Mesodermal cell (in vitro differentiated cells): Measurements from ENCODE around the gene HOMER3.
"Not testable (repeated sequence)": the region's sequence is repeated elsewhere in the genome, so short reads cannot be mapped to it uniquely, and the experiment has no call there.

ENCODE experiments used
- H3K27ac ChIP-seq: 2 replicates; pipeline ENCODE4 v1.7.0; 2013; ENCODE audit warnings: mild to moderate bottlenecking, low read depth, low read length, moderate library complexity; ENCODE audit not compliant: severe bottlenecking
- H3K36me3 ChIP-seq: 2 replicates; pipeline ENCODE4 v1.7.1; 2013; ENCODE audit warnings: mild to moderate bottlenecking, low read length, moderate library complexity; ENCODE audit not compliant: control insufficient read depth, insufficient read depth
- H3K4me1 ChIP-seq: one replicate; pipeline ENCODE4 v1.7.1; 2013; ENCODE audit warnings: mild to moderate bottlenecking, low read length; ENCODE audit not compliant: insufficient read depth, control insufficient read depth, poor library complexity, severe bottlenecking
- H3K4me3 ChIP-seq: 2 replicates; pipeline ENCODE4 v1.7.0; 2013; ENCODE audit warnings: low read length, control low read depth, mild to moderate bottlenecking; ENCODE audit not compliant: insufficient read depth, poor library complexity, severe bottlenecking; ENCODE audit errors: extremely low read depth
- H3K9me3 ChIP-seq: 2 replicates; pipeline ENCODE4 v1.7.1; 2013; ENCODE audit warnings: mild to moderate bottlenecking, low read length, moderate library complexity; ENCODE audit not compliant: control insufficient read depth
- WGBS, 2 experiments: methylation state at CpG; one replicate each; pipeline ENCODE4 v1.1.5; 2013; ENCODE audit warnings: missing lambda C conversion rate in 2 of 2; ENCODE audit not compliant: insufficient coverage in 2 of 2; 5-methylcytosine and 5-hydroxymethylcytosine counted together

The HOMER3 gene

GRCh38 chr19:18910010-18910409, 31.0 kb downstream of the HOMER3 start:
- Histone ChIP-seq H3K27ac (no peak overlapping the region), H3K4me1 (no peaks in the 10 kb centered on the region), H3K4me3 (no peak overlapping the region), H3K36me3 (peaks cover 65% of the 10 kb centered on the region), H3K9me3 (no peaks in the 10 kb centered on the region)
- WGBS, 2 experiments: 94 to 100% methylated on average over 5 of the region's 10 CpGs

GRCh38 chr19:18908917-18909619, 31.9 kb downstream of the HOMER3 start:
- Histone ChIP-seq H3K27ac (no peak overlapping the region), H3K9me3 (no peaks in the 10 kb centered on the region), H3K36me3 (peaks cover 63% of the 10 kb centered on the region), H3K4me1 (no peaks in the 10 kb centered on the region), H3K4me3 (no peak overlapping the region)
- 91 to 95% methylated on average over 13 to 16 of the region's 17 CpGs for WGBS, 2 experiments

- H3K27ac ChIP-seq: no peak overlapping the region
- peaks cover 53% of the 10 kb centered on the region for H3K36me3 ChIP-seq
- H3K4me1 ChIP-seq: no peaks in the 10 kb centered on the region
- WGBS, 2 experiments: 96 to 97% methylated on average over 32 to 34 of the region's 36 CpGs
- no peak overlapping the region for H3K4me3 ChIP-seq
- no peaks in the 10 kb centered on the region for H3K9me3 ChIP-seq
Observed at GRCh38 chr19:18906605-18907519, 34.2 kb downstream of the HOMER3 start.

DNA sequence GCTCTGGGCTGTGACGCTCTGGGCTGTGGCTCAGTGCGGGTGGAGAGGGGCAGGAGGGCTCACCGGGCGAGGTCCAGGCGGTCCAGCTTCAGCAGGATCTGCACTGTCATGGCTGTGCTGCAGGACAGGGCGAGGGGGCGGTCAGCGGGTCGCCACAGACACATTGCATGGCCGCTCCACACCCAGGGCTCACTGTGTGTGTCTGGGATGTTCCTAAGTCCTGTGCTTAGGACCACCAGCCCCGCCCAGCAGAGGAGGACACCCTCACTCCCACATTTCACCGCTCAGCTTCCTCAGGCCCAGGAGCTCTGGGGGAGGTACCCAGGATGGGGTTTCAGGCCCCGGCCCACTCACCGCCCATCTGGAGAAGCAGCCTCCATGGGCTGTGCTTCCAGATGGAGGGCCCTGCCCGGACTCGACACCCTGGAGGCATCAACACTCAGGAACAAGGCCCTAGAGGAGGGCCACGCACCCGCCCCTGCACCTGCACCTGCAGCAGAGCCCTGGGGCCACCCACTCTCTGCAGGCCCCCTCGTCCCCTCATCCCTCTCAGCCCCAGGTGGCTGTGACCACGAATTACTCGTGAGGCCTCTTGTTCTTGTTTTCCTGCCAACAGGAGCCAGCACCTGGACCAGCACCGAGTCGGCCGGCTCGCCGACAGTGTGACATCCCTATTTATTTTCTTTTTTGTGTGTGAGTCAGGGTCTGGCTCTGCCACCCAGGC, 35.3 kb downstream of the HOMER3 start:
- no peaks in the 10 kb centered on the region for H3K4me1 ChIP-seq
- peaks cover 58% of the 10 kb centered on the region for H3K36me3 ChIP-seq
- H3K27ac ChIP-seq: no peak overlapping the region
- no peak overlapping the region for H3K4me3 ChIP-seq
- H3K9me3 ChIP-seq: no peaks in the 10 kb centered on the region
- WGBS, 2 experiments: 97 to 100% methylated on average over 19 to 24 of the region's 26 CpGs

GRCh38 chr19:18905058-18905456, 36.0 kb downstream of the HOMER3 start:
- peaks cover 57% of the 10 kb centered on the region for H3K36me3 ChIP-seq
- no peaks in the 10 kb centered on the region for H3K4me1 ChIP-seq
- H3K9me3 ChIP-seq: no peaks in the 10 kb centered on the region
- H3K27ac ChIP-seq: no peak overlapping the region
- WGBS, 2 experiments: 94 to 96% methylated on average over 6 to 8 of the region's 8 CpGs
- H3K4me3 ChIP-seq: no peak overlapping the region

- no peak overlapping the region for H3K27ac ChIP-seq
- H3K36me3 ChIP-seq: peaks cover 57% of the 10 kb centered on the region
- no peak overlapping the region for H3K4me3 ChIP-seq
- no peaks in the 10 kb centered on the region for H3K9me3 ChIP-seq
- 91 to 94% methylated on average over 23 to 24 of the region's 25 CpGs for WGBS, 2 experiments
- no peaks in the 10 kb centered on the region for H3K4me1 ChIP-seq
Observed at GRCh38 chr19:18904334-18905057, 36.5 kb downstream of the HOMER3 start.

DNA sequence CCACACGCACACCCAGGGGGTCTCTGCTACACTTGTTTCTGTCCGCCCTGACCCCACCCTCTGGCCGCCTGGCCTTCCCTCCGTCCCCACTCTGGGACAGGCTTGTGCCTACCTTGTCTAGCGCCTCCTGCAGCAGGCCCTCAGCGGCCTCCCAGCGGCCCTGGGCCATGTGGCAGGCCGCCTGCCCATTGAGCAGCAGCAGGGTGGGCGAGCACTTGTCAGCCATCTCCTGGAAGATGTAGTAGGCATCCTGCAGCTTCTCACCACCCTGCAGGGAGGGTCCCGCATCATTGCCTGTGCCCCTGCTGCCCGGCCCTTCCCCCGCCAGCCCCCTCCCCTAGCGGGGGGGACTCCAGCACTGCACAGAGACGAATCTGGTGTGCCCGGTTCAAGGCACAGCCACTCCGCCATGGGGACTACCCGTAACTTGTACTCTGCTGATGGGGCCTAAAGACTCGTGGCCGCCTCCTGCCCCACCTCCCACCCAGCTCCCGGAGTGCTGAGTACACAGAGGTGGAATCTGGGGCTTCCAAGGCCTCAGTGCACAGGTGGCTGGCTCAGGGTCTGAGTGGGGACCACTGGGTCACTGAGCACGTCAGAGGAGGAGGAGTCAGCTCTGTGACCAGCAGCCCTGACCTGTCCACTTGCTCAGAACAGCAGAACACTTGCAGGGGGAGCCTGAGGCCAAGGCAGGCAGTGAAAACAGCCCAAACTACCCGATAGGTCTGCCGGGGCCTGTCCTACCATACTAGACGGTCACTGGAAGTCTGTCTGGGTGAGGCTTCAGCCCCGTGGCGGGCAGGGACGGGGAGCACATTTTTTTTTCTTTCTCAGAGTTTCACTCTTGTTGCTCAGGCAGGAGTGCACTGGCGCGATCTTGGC, 37.6 kb downstream of the HOMER3 start:
- no peaks in the 10 kb centered on the region for H3K9me3 ChIP-seq
- H3K4me3 ChIP-seq: no peak overlapping the region
- peaks cover 5% of the 10 kb centered on the region for H3K4me1 ChIP-seq
- WGBS, 2 experiments: 84 to 95% methylated on average over 21 to 23 of the region's 29 CpGs
- no peak overlapping the region for H3K27ac ChIP-seq
- H3K36me3 ChIP-seq: peaks cover 50% of the 10 kb centered on the region

GRCh38 chr19:18902519-18902918, 38.5 kb downstream of the HOMER3 start:
- not testable (repeated sequence) for H3K9me3 ChIP-seq, H3K27ac ChIP-seq, H3K4me1 ChIP-seq, H3K4me3 ChIP-seq
- peaks cover 50% of the 10 kb centered on the region for H3K36me3 ChIP-seq
- WGBS, 2 experiments: 95 to 100% methylated on average over 1 to 4 of the region's 5 CpGs

DNA sequence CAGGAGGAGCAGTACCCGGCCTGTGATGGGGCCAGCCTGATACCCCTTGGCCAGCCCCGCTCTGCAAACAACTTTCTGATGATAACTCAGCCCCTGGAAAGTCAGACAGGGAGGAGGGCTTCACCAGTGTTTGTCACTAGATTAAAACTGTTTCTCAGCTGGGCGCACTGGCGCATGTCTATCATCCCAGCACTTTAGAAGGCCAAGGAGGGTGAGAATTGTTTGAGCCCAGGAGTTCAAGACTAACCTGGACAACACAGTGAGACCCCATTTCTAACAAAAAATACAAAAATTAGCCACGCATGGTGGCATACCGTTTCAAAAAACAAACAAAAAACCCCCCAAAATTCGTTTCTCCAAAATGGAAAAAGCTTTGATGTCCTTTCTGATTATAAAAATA, 39.5 kb downstream of the HOMER3 start:
- no peak overlapping the region for H3K4me3 ChIP-seq
- peaks cover 50% of the 10 kb centered on the region for H3K36me3 ChIP-seq
- H3K9me3 ChIP-seq: no peaks in the 10 kb centered on the region
- H3K4me1 ChIP-seq: peaks cover 7% of the 10 kb centered on the region
- 83 to 93% methylated on average over 3 to 4 of the region's 7 CpGs for WGBS, 2 experiments
- no peak overlapping the region for H3K27ac ChIP-seq
